ENCODE measurements around the gene PSD. TPM values are rescaled to one million over a fixed set of nuclear protein-coding genes. Genes with fewer than 3 reads are reported as not detected.
A peak's percentile ranks its signal among the peaks of the same experiment; 100 is the strongest.

Gene PSD
- total and polyA plus RNA-seq, 10 of the 15 experiments (the other 5 are each of a cell fraction or from before 2014, with no cell fraction given), result 0.11 to 2.0 (median 0.49) TPM; not detected in 2

DNA sequence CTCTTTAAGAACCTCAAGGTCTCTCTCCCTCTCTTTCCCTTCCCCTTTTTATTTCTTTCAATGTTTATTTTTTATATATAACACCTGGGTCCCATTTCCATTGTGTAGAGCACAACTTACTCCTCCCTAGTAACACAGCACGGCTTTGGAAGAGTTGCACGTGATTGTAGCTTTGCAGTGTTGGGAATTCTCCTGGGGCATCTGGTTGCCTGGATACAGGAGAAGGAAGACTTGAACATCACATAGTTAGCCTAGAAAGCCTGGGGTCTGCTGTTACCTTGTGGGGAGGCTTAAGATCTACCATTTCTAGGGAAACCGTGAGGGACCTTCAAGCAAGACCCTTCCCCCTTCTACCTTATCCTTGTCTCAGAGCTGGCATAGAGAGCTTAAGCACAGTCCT, 64.1 kb downstream of the PSD start:
- Histone ChIP-seq H2AFZ (ENCODE audit: control insufficient read depth, low read depth, low read length) (no peak overlapping the region), H3K4me2 (ENCODE audit: control insufficient read depth, insufficient read depth) (no peak overlapping the region), H3K27me3 (replicated peaks in 1 of 2; ENCODE audit: control insufficient read depth in 2 of 2, insufficient read depth in 2 of 2, low read length in 1 of 2) (no peaks in the 10 kb centered on the region), H3K9ac (ENCODE audit: control insufficient read depth, insufficient read depth, low read length) (no peak overlapping the region), H3K4me1 (ENCODE audit: control insufficient read depth, insufficient read depth, low read length) (no peaks in the 10 kb centered on the region), H3K79me2 (ENCODE audit: control insufficient read depth, insufficient read depth, low read length) (no peaks in the 10 kb centered on the region), H3K4me3 (no peak overlapping the region), H3K27ac (ENCODE audit: control insufficient read depth, insufficient read depth) (no peak overlapping the region), H4K20me1 (ENCODE audit: control insufficient read depth, insufficient read depth) (peaks cover 3% of the 10 kb centered on the region; the same call in 1 of the 2 replicates), H3K36me3 (ENCODE audit: control insufficient read depth in 2 of 2, insufficient read depth in 2 of 2, low read length in 1 of 2) (peaks cover 26 to 34% of the 10 kb centered on the region in 2 experiments), H3K9me3 (replicated peaks; ENCODE audit: control insufficient read depth, insufficient read depth, low read length) (no peaks in the 10 kb centered on the region)
- TF ChIP-seq STAT3 (IDR thresholded peaks at IDR 0.05; ENCODE audit: low read depth, low read length) (no peak), ZBED1 (IDR thresholded peaks at IDR 0.05; ENCODE audit: borderline replicate concordance) (no peak), NFIC (IDR thresholded peaks at IDR 0.05; ENCODE audit: low read depth, low read length) (no peak), ZZZ3 (IDR thresholded peaks at IDR 0.05; ENCODE audit: control insufficient read depth, insufficient read length, low read depth) (no peak), ATF2 (IDR thresholded peaks at IDR 0.05; ENCODE audit: low read length) (no peak), KAT2A (conservative IDR thresholded peaks at IDR 0.05; ENCODE audit: control insufficient read depth, low read depth, low read length) (no peak), YY1 (IDR thresholded peaks at IDR 0.05; ENCODE audit: low read depth, low read length) (no peak), CHD2 (IDR thresholded peaks at IDR 0.05; ENCODE audit: borderline replicate concordance, low read depth, low read length) (no peak)
- ChIA-PET RAD21 (ENCODE audit: unreplicated experiment) (interaction anchor here (1.1 to 10.2 kb wide), 4 partner anchors 30 to 186 kb away, joined by 3 to 256 read pairs (median 28); partner anchors contain the start of gene ELOVL3), CTCF (interaction anchor here (1.0 to 21.7 kb wide), 11 partner anchors 10 to 187 kb away, joined by 3 to 632 read pairs (median 5); partner anchors contain the start of gene ELOVL3), SMC1A (ENCODE audit: uncharacterized antibody, unreplicated experiment) (interaction anchor here (0.7 to 12.0 kb wide), 3 partner anchors 56 to 124 kb away, joined by 3 to 231 read pairs (median 3); partner anchors contain the start of gene ELOVL3), POLR2A (interaction anchor here (0.5 to 1.2 kb wide), 3 partner anchors 10 to 104 kb away, joined by 4 to 5 read pairs (median 4); no protein-coding TSS in a partner anchor)
- intact Hi-C loops (cut with micrococcal nuclease; ENCODE audit: unreplicated experiment) (no loop called here), in situ Hi-C loops (cut with MboI) (loop anchor here (5.0 kb wide), 1 partner anchor 127 kb away; the partner anchor contains the start of gene ELOVL3)
- 93% methylated on average over 3 of the region's 3 CpGs for WGBS (ENCODE audit: insufficient coverage, insufficient replicate concordance, low lambda C conversion rate, missing lambda C conversion rate)
- no peak for ATAC-seq
- BruUV-seq (replicated peaks), result no TSS peak
- FAIRE-seq, result no peak
- DNase-seq (ENCODE audit: low read depth, low spot score), result no peak

MicroRNA genes within 50 kb of the gene (microRNA counts, 767-probe panel; counts per million panel counts)
- microRNA hsa-miR-146b-3p (784 counts per million, percentile 18 among the panel's probes with 10 or more counts), microRNA hsa-miR-146b-5p (2,083 counts per million, percentile 77 among the panel's probes with 10 or more counts)

Small RNA genes within 50 kb of the gene (microRNA-seq; reads per million reads assigned to microRNA genes)
- gene MIR146B, result 317 reads per million, percentile 82 among the genes with 10 or more reads in this experiment

Small RNA genes within 50 kb of the gene (small RNA-seq; reads per million reads assigned to genes)
- gene MIR146B, result 8,129 reads per million, percentile 100 among the genes with 10 or more reads in this experiment

Other genes with a start within 250 kb of the PSD start
Only the 7 nearest of the 10 such genes appear.
- gene GBF1, start 173.3 kb downstream of the PSD start, total RNA-seq (2014; rRNA removed), result 21.4 and 23.0 TPM in 2 replicates
- 13.3 and 13.8 TPM in 2 replicates for gene GBF1, start 173.3 kb downstream of the PSD start, total RNA-seq (2014; rRNA removed; fragmentation: Illumina TruSeq; extraction: Trizol)
- gene GBF1, start 173.3 kb downstream of the PSD start, total RNA-seq (2021), result 38.8 and 42.0 TPM in 2 replicates
- gene GBF1, start 173.3 kb downstream of the PSD start, polyA plus RNA-seq (2011; rRNA removed), result 6.5 and 20.7 TPM in 2 replicates
- gene GBF1, start 173.3 kb downstream of the PSD start, polyA plus RNA-seq (2014; fragmentation: Illumina TruSeq; extraction: Trizol), result 25.5 and 30.4 TPM in 2 replicates
- 1 to 10 TPM in 1 of 2 experiments, under 1 TPM in 1; 0.82 to 1.2 TPM for gene GBF1, start 173.3 kb downstream of the PSD start, polyA plus RNA-seq (2014; fragmentation: Nextera tagmentation; extraction: Ambion mirVana)
- gene GBF1, start 173.3 kb downstream of the PSD start, polyA plus RNA-seq (2014; rRNA removed), result 19.6 and 24.3 TPM in 2 replicates
- gene GBF1, start 173.3 kb downstream of the PSD start, polyA plus RNA-seq (2016; fragmentation: Nextera tagmentation; extraction: Ambion mirVana), result 10 to 100 TPM; 29.5 to 35.6 TPM
- gene NFKB2, start 23.1 kb downstream of the PSD start, total RNA-seq (2014; rRNA removed), result 108 and 111 TPM in 2 replicates
- 42.4 and 43.7 TPM in 2 replicates for gene NFKB2, start 23.1 kb downstream of the PSD start, total RNA-seq (2014; rRNA removed; fragmentation: Illumina TruSeq; extraction: Trizol)
- gene NFKB2, start 23.1 kb downstream of the PSD start, total RNA-seq (2021), result 144 and 145 TPM in 2 replicates
- 62.4 and 113 TPM in 2 replicates for gene NFKB2, start 23.1 kb downstream of the PSD start, polyA plus RNA-seq (2011; rRNA removed)
- 49.9 and 56.4 TPM in 2 replicates for gene NFKB2, start 23.1 kb downstream of the PSD start, polyA plus RNA-seq (2014; fragmentation: Illumina TruSeq; extraction: Trizol)
- 1 to 10 TPM in 1 of 2 experiments, under 1 TPM in 1; 0.56 to 1.3 TPM for gene NFKB2, start 23.1 kb downstream of the PSD start, polyA plus RNA-seq (2014; fragmentation: Nextera tagmentation; extraction: Ambion mirVana)
- 109 and 119 TPM in 2 replicates for gene NFKB2, start 23.1 kb downstream of the PSD start, polyA plus RNA-seq (2014; rRNA removed)
- 10 to 100 TPM; 31.4 to 32.0 TPM for gene NFKB2, start 23.1 kb downstream of the PSD start, polyA plus RNA-seq (2016; fragmentation: Nextera tagmentation; extraction: Ambion mirVana)
- 13.8 and 14.4 TPM in 2 replicates for gene FBXL15, start 2.1 kb upstream of the PSD start, total RNA-seq (2014; rRNA removed)
- gene FBXL15, start 2.1 kb upstream of the PSD start, total RNA-seq (2014; rRNA removed; fragmentation: Illumina TruSeq; extraction: Trizol), result 1.8 and 1.9 TPM in 2 replicates
- 13.5 and 14.7 TPM in 2 replicates for gene FBXL15, start 2.1 kb upstream of the PSD start, total RNA-seq (2021)
- gene FBXL15, start 2.1 kb upstream of the PSD start, polyA plus RNA-seq (2011; rRNA removed), result 1.3 and 3.1 TPM in 2 replicates
- 0.11 and 0.54 TPM in 2 replicates for gene FBXL15, start 2.1 kb upstream of the PSD start, polyA plus RNA-seq (2014; fragmentation: Illumina TruSeq; extraction: Trizol)
- gene FBXL15, start 2.1 kb upstream of the PSD start, polyA plus RNA-seq (2014; fragmentation: Nextera tagmentation; extraction: Ambion mirVana), result under 1 TPM; 0.13 to 0.66 TPM
- 12.6 and 15.3 TPM in 2 replicates for gene FBXL15, start 2.1 kb upstream of the PSD start, polyA plus RNA-seq (2014; rRNA removed)
- gene FBXL15, start 2.1 kb upstream of the PSD start, polyA plus RNA-seq (2016; fragmentation: Nextera tagmentation; extraction: Ambion mirVana), result 10 to 100 TPM; 19.5 to 21.3 TPM
- gene CUEDC2, start 13.8 kb upstream of the PSD start, total RNA-seq (2014; rRNA removed), result 66.5 and 67.6 TPM in 2 replicates
- gene CUEDC2, start 13.8 kb upstream of the PSD start, total RNA-seq (2014; rRNA removed; fragmentation: Illumina TruSeq; extraction: Trizol), result 47.8 and 49.6 TPM in 2 replicates
- 82.5 and 85.5 TPM in 2 replicates for gene CUEDC2, start 13.8 kb upstream of the PSD start, total RNA-seq (2021)
- gene CUEDC2, start 13.8 kb upstream of the PSD start, polyA plus RNA-seq (2011; rRNA removed), result 21.7 and 31.5 TPM in 2 replicates
- 34.4 and 84.2 TPM in 2 replicates for gene CUEDC2, start 13.8 kb upstream of the PSD start, polyA plus RNA-seq (2014; fragmentation: Illumina TruSeq; extraction: Trizol)
- gene CUEDC2, start 13.8 kb upstream of the PSD start, polyA plus RNA-seq (2014; fragmentation: Nextera tagmentation; extraction: Ambion mirVana), result 10 to 100 TPM; 20.4 to 45.2 TPM
- 75.9 and 88.0 TPM in 2 replicates for gene CUEDC2, start 13.8 kb upstream of the PSD start, polyA plus RNA-seq (2014; rRNA removed)
- 100 to 1,000 TPM; 116 to 121 TPM for gene CUEDC2, start 13.8 kb upstream of the PSD start, polyA plus RNA-seq (2016; fragmentation: Nextera tagmentation; extraction: Ambion mirVana)
- 0.60 and 1.1 TPM in 2 replicates for gene C10orf95, start 32.8 kb upstream of the PSD start, total RNA-seq (2014; rRNA removed)
- 0.09 TPM in 1 of 2 replicates, not detected in the other for gene C10orf95, start 32.8 kb upstream of the PSD start, total RNA-seq (2014; rRNA removed; fragmentation: Illumina TruSeq; extraction: Trizol)
- gene C10orf95, start 32.8 kb upstream of the PSD start, total RNA-seq (2021), result 0.19 and 0.33 TPM in 2 replicates
- 0.06 and 0.11 TPM in 2 replicates for gene C10orf95, start 32.8 kb upstream of the PSD start, polyA plus RNA-seq (2011; rRNA removed)
- gene C10orf95, start 32.8 kb upstream of the PSD start, polyA plus RNA-seq (2014; fragmentation: Illumina TruSeq; extraction: Trizol), result 0.29 TPM in 2 replicates
- under 1 TPM; 0.06 to 0.07 TPM for gene C10orf95, start 32.8 kb upstream of the PSD start, polyA plus RNA-seq (2014; fragmentation: Nextera tagmentation; extraction: Ambion mirVana)
- gene C10orf95, start 32.8 kb upstream of the PSD start, polyA plus RNA-seq (2014; rRNA removed), result 0.49 and 0.65 TPM in 2 replicates
- under 1 TPM; 0.34 to 0.63 TPM for gene C10orf95, start 32.8 kb upstream of the PSD start, polyA plus RNA-seq (2016; fragmentation: Nextera tagmentation; extraction: Ambion mirVana)
- gene ACTR1A, start 83.9 kb upstream of the PSD start, total RNA-seq (2014; rRNA removed), result 74.7 and 78.7 TPM in 2 replicates
- 59.9 and 61.5 TPM in 2 replicates for gene ACTR1A, start 83.9 kb upstream of the PSD start, total RNA-seq (2014; rRNA removed; fragmentation: Illumina TruSeq; extraction: Trizol)
- 78.4 and 80.0 TPM in 2 replicates for gene ACTR1A, start 83.9 kb upstream of the PSD start, total RNA-seq (2021)
- gene ACTR1A, start 83.9 kb upstream of the PSD start, polyA plus RNA-seq (2011; rRNA removed), result 67.2 and 97.2 TPM in 2 replicates
- gene ACTR1A, start 83.9 kb upstream of the PSD start, polyA plus RNA-seq (2014; fragmentation: Illumina TruSeq; extraction: Trizol), result 58.3 and 77.9 TPM in 2 replicates
- 10 to 100 TPM; 43.0 to 54.5 TPM for gene ACTR1A, start 83.9 kb upstream of the PSD start, polyA plus RNA-seq (2014; fragmentation: Nextera tagmentation; extraction: Ambion mirVana)
- gene ACTR1A, start 83.9 kb upstream of the PSD start, polyA plus RNA-seq (2014; rRNA removed), result 82.8 and 93.5 TPM in 2 replicates
- gene ACTR1A, start 83.9 kb upstream of the PSD start, polyA plus RNA-seq (2016; fragmentation: Nextera tagmentation; extraction: Ambion mirVana), result 100 to 1,000 TPM; 107 to 110 TPM
- gene SUFU, start 85.2 kb upstream of the PSD start, total RNA-seq (2014; rRNA removed), result 1.3 and 1.5 TPM in 2 replicates
- gene SUFU, start 85.2 kb upstream of the PSD start, total RNA-seq (2014; rRNA removed; fragmentation: Illumina TruSeq; extraction: Trizol), result 0.94 and 1.1 TPM in 2 replicates
- 5.6 and 7.7 TPM in 2 replicates for gene SUFU, start 85.2 kb upstream of the PSD start, total RNA-seq (2021)
- gene SUFU, start 85.2 kb upstream of the PSD start, polyA plus RNA-seq (2011; rRNA removed), result 1.7 and 2.8 TPM in 2 replicates
- gene SUFU, start 85.2 kb upstream of the PSD start, polyA plus RNA-seq (2014; fragmentation: Illumina TruSeq; extraction: Trizol), result 3.8 and 4.0 TPM in 2 replicates
- under 1 TPM; 0.68 to 0.84 TPM for gene SUFU, start 85.2 kb upstream of the PSD start, polyA plus RNA-seq (2014; fragmentation: Nextera tagmentation; extraction: Ambion mirVana)
- gene SUFU, start 85.2 kb upstream of the PSD start, polyA plus RNA-seq (2014; rRNA removed), result 2.6 and 3.7 TPM in 2 replicates
- gene SUFU, start 85.2 kb upstream of the PSD start, polyA plus RNA-seq (2016; fragmentation: Nextera tagmentation; extraction: Ambion mirVana), result 1 to 10 TPM; 2.2 to 3.1 TPM

Measured in GM12878 (cell line).